AG09309 (cell line): ENCODE measurements around the gene TRABD2B.

Experiments used
- DNase-seq: peaks from one replicate; pipeline ENCODE4 v3.0.0-alpha.2; 2010; ENCODE audit warnings: low read depth
- H3K4me3 ChIP-seq: 2 replicates; pipeline ENCODE4 v1.5.1; 2011; ENCODE audit warnings: mild to moderate bottlenecking, low read depth, low read length, moderate library complexity; ENCODE audit not compliant: control insufficient read depth
- CTCF ChIP-seq: IDR thresholded peaks from 2 replicates; pipeline ENCODE4 v1.5.1; 2011; ENCODE audit warnings: mild to moderate bottlenecking, low read depth, low read length, inconsistent platforms; ENCODE audit not compliant: insufficient read depth, control insufficient read depth; ENCODE audit errors: missing control alignments

Gene TRABD2B

GRCh38 chr1:47903723-47904122, 93.5 kb downstream of the TRABD2B start:
- TF ChIP-seq CTCF: no peak
- DNase-seq: no peak
- H3K4me3 ChIP-seq: no peak overlapping the region

GRCh38 chr1:47901001-47901575, 96.1 kb downstream of the TRABD2B start:
- TF ChIP-seq CTCF: no peak
- no peak overlapping the region for H3K4me3 ChIP-seq
- DNase-seq: no peak

GRCh38 chr1:47898133-47898845, 98.9 kb downstream of the TRABD2B start:
- DNase-seq: no peak
- no peak overlapping the region for H3K4me3 ChIP-seq
- no peak for TF ChIP-seq CTCF

GRCh38 chr1:47895279-47896125, 101.7 kb downstream of the TRABD2B start:
- no peak for DNase-seq
- no peak for TF ChIP-seq CTCF
- H3K4me3 ChIP-seq: no peak overlapping the region

GRCh38 chr1:47894410-47895278, 102.5 kb downstream of the TRABD2B start:
- no peak for DNase-seq
- no peak for TF ChIP-seq CTCF
- no peak overlapping the region for H3K4me3 ChIP-seq

GRCh38 chr1:47893412-47893811, 103.8 kb downstream of the TRABD2B start:
- no peak for TF ChIP-seq CTCF
- no peak overlapping the region for H3K4me3 ChIP-seq
- DNase-seq: no peak
